GM21723 (cell line): Measurements from ENCODE around the gene SH3BP4.

Experiments used
- ATAC-seq: cut with Tn5 transposase; IDR thresholded peaks from one replicate; pipeline ENCODE4 v1.9.1; 2021; ENCODE audit warnings: mild to moderate bottlenecking, moderate library complexity; ENCODE audit not compliant: unreplicated experiment

SH3BP4 gene

DNA sequence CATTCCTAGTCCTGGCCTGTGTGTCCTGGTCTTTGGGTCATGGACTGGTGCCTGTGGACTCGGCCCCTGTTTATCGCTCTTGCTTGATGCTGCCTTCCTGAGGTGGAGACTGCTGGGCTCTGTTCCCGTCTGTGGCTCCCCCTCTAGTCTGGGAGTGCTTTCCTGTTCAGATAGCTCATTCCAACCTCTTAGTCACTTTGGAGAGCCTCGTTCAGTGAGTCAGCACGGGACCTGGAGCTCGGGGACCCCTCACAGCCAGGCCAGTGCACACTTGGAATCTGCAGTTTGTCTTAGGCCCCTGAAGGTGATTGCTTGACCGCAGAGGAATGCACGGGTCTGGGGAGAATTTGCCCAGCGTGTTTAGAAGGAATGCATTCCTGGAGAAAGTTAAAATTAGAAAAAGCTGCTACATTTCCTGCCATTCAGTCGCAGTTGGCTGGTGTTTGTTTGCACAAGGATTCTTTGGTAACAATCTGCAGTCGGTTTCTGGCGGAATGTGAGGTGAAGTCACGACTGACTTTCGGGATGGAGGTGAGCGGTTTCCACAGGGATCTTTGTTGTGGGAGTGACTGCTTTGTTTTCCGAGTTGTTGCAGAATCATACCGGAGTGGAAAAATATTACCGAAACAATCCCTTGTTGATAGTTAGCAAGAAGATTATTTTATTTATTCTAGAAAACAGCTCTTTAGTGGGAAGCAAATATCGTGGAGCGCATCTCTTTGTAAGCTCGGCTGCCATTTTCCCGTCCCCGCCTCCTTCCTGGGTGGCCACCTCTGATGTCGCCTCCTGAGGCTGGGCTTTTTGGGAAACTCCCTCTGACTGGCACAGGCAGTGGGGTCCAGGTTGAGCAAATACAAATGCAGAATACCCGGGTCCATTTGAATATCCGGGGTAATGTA, 29.6 kb downstream of the SH3BP4 start:
- ATAC-seq, result no peak

GRCh38 chr2:234982096-234982834, 30.4 kb downstream of the SH3BP4 start:
- ATAC-seq, result no peak

- no peak for ATAC-seq
Observed at GRCh38 chr2:234983011-234983726, 31.4 kb downstream of the SH3BP4 start.

GRCh38 chr2:234985608-234986245, 33.9 kb downstream of the SH3BP4 start:
- no peak for ATAC-seq

- no peak for ATAC-seq
Observed at GRCh38 chr2:234986390-234986789, 34.6 kb downstream of the SH3BP4 start.

GRCh38 chr2:234986876-234987720, 35.3 kb downstream of the SH3BP4 start:
- ATAC-seq, result no peak

DNA sequence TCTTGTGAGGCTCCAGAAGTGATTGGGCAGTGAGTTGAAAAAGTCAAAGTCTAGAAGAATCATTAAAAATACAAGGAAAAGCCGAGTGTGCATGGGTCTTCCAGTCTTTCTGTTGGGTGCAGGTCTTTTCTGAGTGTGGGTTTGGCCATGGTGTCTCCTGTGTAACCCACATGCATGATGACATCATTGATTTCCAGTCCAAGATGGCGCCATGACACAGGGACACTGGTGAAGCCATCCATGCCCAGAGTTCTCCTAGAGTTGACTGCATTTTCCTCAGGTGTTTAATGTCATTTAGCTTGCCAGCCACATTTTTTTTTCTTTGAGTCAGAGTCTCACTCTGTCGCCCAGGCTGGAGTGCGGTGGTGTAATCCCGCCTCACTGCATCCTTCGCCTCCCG, 35.9 kb downstream of the SH3BP4 start:
- no peak for ATAC-seq

GRCh38 chr2:234988491-234988890, 36.7 kb downstream of the SH3BP4 start:
- no peak for ATAC-seq

DNA sequence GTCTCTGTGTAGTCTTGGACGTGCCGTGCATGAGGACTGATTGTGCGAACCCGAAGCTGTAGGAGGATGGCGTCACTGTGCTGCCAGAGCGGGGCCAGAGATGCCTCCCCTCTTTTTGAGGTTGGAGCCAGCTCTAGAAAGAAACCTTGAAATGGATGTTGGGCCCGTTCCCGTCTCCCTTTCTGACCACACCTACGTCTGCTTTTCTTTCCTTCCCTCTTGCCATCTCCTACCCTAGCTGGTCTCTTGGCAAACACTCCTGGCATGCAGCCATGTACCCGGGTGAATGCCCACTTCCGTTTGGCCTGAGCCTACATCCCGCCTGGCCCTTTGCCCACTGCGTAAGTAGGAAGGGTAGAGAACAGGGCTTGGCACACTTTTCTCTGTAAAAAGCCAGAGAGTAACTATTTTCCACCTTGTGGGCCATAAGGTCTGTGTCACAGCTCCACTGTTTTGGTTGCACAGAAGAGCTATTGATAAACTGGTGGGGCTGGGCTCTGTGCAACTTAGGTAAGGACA, 37.4 kb downstream of the SH3BP4 start:
- no peak for ATAC-seq

DNA sequence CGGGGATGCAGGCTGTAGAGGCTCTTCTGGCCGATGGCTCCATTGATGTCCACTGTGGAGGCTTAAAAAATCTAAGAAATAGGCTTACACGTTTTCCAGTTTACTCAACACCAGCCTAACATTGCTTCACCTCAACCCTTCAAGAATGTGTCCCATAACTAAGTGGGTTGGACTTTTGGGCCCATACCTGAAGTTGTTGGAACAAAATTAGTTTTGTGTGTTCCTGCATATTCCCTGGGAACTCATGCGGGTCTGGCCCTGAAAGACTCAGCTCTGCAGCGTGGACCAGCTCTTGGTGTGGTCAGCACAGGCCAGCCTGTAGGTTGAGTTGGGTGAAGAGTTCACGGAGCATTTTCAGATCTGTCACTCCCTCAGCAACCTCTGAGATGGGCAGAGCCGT, 38.5 kb downstream of the SH3BP4 start:
- no peak for ATAC-seq

DNA sequence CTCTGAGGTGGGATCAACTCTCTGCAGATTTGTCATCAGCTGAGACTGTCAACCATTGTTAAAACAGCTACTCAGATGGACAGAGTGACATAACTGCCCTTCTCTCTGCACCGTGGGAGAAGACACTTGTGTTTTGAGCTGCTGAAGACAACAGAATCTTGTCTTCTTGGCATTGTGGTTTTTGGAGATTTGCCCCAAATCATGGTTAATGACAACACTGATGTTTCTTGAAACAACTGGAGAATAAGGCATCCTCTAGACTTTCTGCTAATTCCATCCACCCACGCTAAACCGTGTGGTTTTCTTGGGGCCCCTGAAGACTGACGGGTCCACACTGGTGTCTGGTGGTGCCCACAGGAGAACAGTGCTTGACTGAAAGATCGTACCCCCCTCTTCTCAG, 39.5 kb downstream of the SH3BP4 start:
- ATAC-seq, result no peak

DNA sequence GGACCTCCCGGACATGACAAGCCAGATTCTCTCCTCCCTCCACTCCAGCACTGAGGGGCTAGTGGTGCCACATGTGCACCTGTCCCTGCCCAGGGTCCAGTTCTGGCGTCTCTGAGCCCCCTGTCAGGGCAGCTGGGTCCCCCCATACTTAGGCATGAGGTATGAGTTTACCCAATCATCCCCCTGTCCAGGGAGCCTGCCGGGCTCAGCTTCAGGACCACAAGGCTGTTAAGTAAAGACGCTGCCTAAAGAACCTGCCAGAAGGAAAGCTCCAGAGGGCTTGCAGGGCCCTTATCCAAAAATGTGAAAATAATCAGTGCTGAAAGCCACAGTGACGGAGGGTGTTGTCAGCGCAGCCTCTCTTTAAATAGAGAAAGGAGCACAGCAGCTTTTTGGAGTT, 40.0 kb downstream of the SH3BP4 start:
- no peak for ATAC-seq

- no peak for ATAC-seq
Observed at GRCh38 chr2:234992196-234992595, 40.4 kb downstream of the SH3BP4 start.

- ATAC-seq, result no peak
Observed at GRCh38 chr2:234992624-234993349, 41.0 kb downstream of the SH3BP4 start.

DNA sequence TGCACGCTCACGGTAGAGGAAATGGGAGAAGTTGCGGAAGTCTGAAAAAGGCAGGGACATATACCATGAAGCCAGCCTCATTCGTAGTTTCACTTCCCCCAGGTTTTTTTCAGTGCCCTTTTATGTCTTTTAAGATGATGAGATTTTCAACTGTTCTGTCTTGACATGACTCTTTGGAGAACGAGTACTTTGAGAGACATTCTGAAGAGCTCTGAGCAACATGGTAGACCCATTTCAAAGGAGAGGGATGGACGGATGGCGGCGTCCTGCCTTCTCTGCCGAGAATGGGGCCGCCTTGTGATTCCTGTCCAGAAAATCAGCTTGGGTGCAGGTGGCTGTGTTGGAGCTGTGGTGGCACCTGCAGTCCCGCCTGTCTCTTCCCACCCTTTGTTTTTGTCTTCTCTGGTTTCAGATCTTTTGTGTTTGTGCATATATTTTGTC, 41.7 kb downstream of the SH3BP4 start:
- no peak for ATAC-seq

- no peak for ATAC-seq
Observed at GRCh38 chr2:234994438-234995321, 42.9 kb downstream of the SH3BP4 start.

- no peak for ATAC-seq
Observed at GRCh38 chr2:234995332-234996068, 43.7 kb downstream of the SH3BP4 start.
